H1 (cell line): Measurements from ENCODE around the gene NSUN4. TPM values are rescaled to one million over a fixed set of nuclear protein-coding genes. Genes with fewer than 3 reads are reported as not detected.

Experiments used
- CTCF ChIA-PET: fragments of 300-600 bp; sonication (Branson Sonifier 250); formaldehyde crosslinking; loops from one replicate; lab custom pipeline; 2021; ENCODE audit not compliant: partially characterized antibody; lab: Charles Lee
- POLR2A ChIA-PET: fragments of 300-600 bp; sonication (Branson Sonifier 250); formaldehyde crosslinking; loops from one replicate; lab custom pipeline; 2021; ENCODE audit warnings: inconsistent platforms; ENCODE audit not compliant: partially characterized antibody; lab: Charles Lee
- DNase-seq, 2 experiments: peaks; one replicate each; pipeline versions ENCODE4 v3.0.0 to v3.0.0-alpha.2; 2010 to 2022; ENCODE audit warnings: low spot score in 2 of 2, low read depth in 1 of 2, mixed read lengths in 1 of 2
- FAIRE-seq: peaks from 2 replicates; lab custom pipeline; 2011; peaks lifted over from hg19 to GRCh38; lab: Jason Lieb, UNC
- H2AFZ ChIP-seq: 2 replicates; pipeline ENCODE4 v1.8.1; 2012; ENCODE audit warnings: low read length, inconsistent platforms
- H2AK5ac ChIP-seq: 2 replicates; pipeline ENCODE4 v1.6.1; 2013; ENCODE audit warnings: low read depth, low read length
- H2BK120ac ChIP-seq: replicated peaks from 2 replicates; pipeline ENCODE3; 2013; ENCODE audit warnings: low read depth, low read length, inconsistent platforms
- H2BK12ac ChIP-seq: 2 replicates; pipeline ENCODE4 v1.6.1; 2013; ENCODE audit warnings: low read depth, low read length
- H2BK15ac ChIP-seq: 2 replicates; pipeline ENCODE4 v1.6.1; 2013; ENCODE audit warnings: low read length
- H2BK20ac ChIP-seq: 2 replicates; pipeline ENCODE4 v1.6.1; 2013; ENCODE audit warnings: low read length
- H2BK5ac ChIP-seq: 2 replicates; pipeline ENCODE4 v1.6.1; 2013; ENCODE audit warnings: low read depth, low read length
- H3K14ac ChIP-seq: 2 replicates; pipeline ENCODE4 v1.6.1; 2013; ENCODE audit warnings: inconsistent platforms; ENCODE audit not compliant: insufficient read length
- H3K18ac ChIP-seq: 2 replicates; pipeline ENCODE4 v1.6.1; 2013; ENCODE audit warnings: low read length; ENCODE audit errors: extremely low read depth
- H3K23ac ChIP-seq: 2 replicates; pipeline ENCODE4 v1.6.1; 2013; ENCODE audit warnings: inconsistent platforms; ENCODE audit not compliant: insufficient read length
- H3K23me2 ChIP-seq: 2 replicates; pipeline ENCODE4 v1.6.1; 2013; ENCODE audit warnings: low read depth, low read length
- H3K27ac ChIP-seq: 2 replicates; pipeline ENCODE4 v1.6.1; 2011; ENCODE audit warnings: low read depth, low read length, inconsistent platforms
- H3K27me3 ChIP-seq, 4 experiments: replicated peaks in 1 of 4; 1 replicate in 1 of 4; 2 replicates in 3 of 4; pipeline versions ENCODE4 v1.6.1 to v1.8.1; 2011 to 2013; ENCODE audit warnings: low read length in 3 of 4, mild to moderate bottlenecking in 3 of 4, inconsistent platforms in 2 of 4, mixed read lengths in 2 of 4, moderate library complexity in 1 of 4; ENCODE audit not compliant: control insufficient read depth in 3 of 4, insufficient read depth in 3 of 4; ENCODE audit errors: extremely low read depth in 1 of 4
- H3K36me3 ChIP-seq, 4 experiments: 2 replicates each; pipeline versions ENCODE4 v1.6.1 to v1.8.1; 2011 to 2013; ENCODE audit warnings: mild to moderate bottlenecking in 4 of 4, low read length in 3 of 4, moderate library complexity in 2 of 4, control low read depth in 1 of 4, inconsistent platforms in 1 of 4; ENCODE audit not compliant: insufficient read depth in 4 of 4, control insufficient read depth in 2 of 4
- H3K4ac ChIP-seq: replicated peaks from 2 replicates; pipeline ENCODE3; 2013; ENCODE audit warnings: low read length, low read depth, mixed read lengths, inconsistent platforms; ENCODE audit not compliant: insufficient read length
- H3K4me1 ChIP-seq, 4 experiments: replicated peaks in 1 of 4; 1 replicate in 1 of 4; 2 replicates in 3 of 4; pipeline versions ENCODE4 v1.6.1 to v1.8.1; 2011 to 2013; ENCODE audit warnings: low read length in 3 of 4, inconsistent platforms in 2 of 4, mixed read lengths in 1 of 4; ENCODE audit not compliant: insufficient read depth in 4 of 4, control insufficient read depth in 3 of 4
- H3K4me2 ChIP-seq, 2 experiments: 2 replicates each; pipeline versions ENCODE4 v1.6.1 to v1.8.1; 2011 to 2013; ENCODE audit warnings: low read depth in 2 of 2, low read length in 2 of 2, control low read depth in 1 of 2, inconsistent platforms in 1 of 2, mild to moderate bottlenecking in 1 of 2; ENCODE audit not compliant: insufficient read depth in 1 of 2
- H3K4me3 ChIP-seq, 4 experiments: fragments of 200-600, 300-600 bp in 1 of 4; sonication (generic), shearing (Covaris generic), sonication (Bioruptor Twin) in 1 of 4; 2 replicates each; pipeline versions ENCODE4 v1.5.1 to v1.8.1; 2011 to 2016; ENCODE audit warnings: low read length in 4 of 4, low read depth in 3 of 4, control low read depth in 2 of 4, inconsistent platforms in 2 of 4, mild to moderate bottlenecking in 2 of 4, mixed read lengths in 1 of 4, moderate library complexity in 1 of 4; ENCODE audit not compliant: insufficient read depth in 2 of 4; ENCODE audit errors: extremely low read depth in 1 of 4
- H3K56ac ChIP-seq: replicated peaks from 2 replicates; pipeline ENCODE3; 2013; ENCODE audit warnings: low read depth, mild to moderate bottlenecking, mixed read lengths, low read length, inconsistent platforms; ENCODE audit not compliant: insufficient read length
- H3K79me1 ChIP-seq: 2 replicates; pipeline ENCODE4 v1.6.1; 2013; ENCODE audit warnings: low read depth, low read length, control low read depth
- H3K79me2 ChIP-seq, 2 experiments: 2 replicates each; pipeline versions ENCODE4 v1.6.1 to v1.8.1; 2012 to 2013; ENCODE audit warnings: low read length in 2 of 2, mild to moderate bottlenecking in 2 of 2, inconsistent platforms in 1 of 2; ENCODE audit not compliant: insufficient read depth in 2 of 2, control insufficient read depth in 1 of 2
- H3K9ac ChIP-seq, 4 experiments: replicated peaks in 1 of 4; 1 replicate in 1 of 4; 2 replicates in 3 of 4; pipeline versions ENCODE4 v1.6.1 to v1.8.1; 2011 to 2013; ENCODE audit warnings: low read depth in 3 of 4, low read length in 3 of 4, control low read depth in 2 of 4, mild to moderate bottlenecking in 2 of 4, moderate library complexity in 2 of 4, inconsistent platforms in 1 of 4; ENCODE audit errors: extremely low read depth in 1 of 4
- H3K9me3 ChIP-seq, 2 experiments: 2 replicates each; pipeline versions ENCODE4 v1.6.1 to v1.8.1; 2012 to 2013; ENCODE audit warnings: mild to moderate bottlenecking in 2 of 2, moderate library complexity in 2 of 2, control low read depth in 1 of 2, inconsistent platforms in 1 of 2, low read depth in 1 of 2, low read length in 1 of 2, mixed read lengths in 1 of 2; ENCODE audit not compliant: insufficient read depth in 2 of 2
- H4K20me1 ChIP-seq, 2 experiments: replicated peaks in 1 of 2; 2 replicates each; pipeline versions ENCODE3 to v1.8.1; 2011 to 2013; ENCODE audit warnings: inconsistent platforms in 2 of 2, low read length in 2 of 2, mild to moderate bottlenecking in 1 of 2; ENCODE audit not compliant: insufficient read depth in 2 of 2, control insufficient read depth in 1 of 2
- H4K5ac ChIP-seq: 2 replicates; pipeline ENCODE4 v1.6.1; 2013; ENCODE audit warnings: low read length, low read depth, mixed read lengths, inconsistent platforms; ENCODE audit not compliant: insufficient read length
- H4K8ac ChIP-seq: 2 replicates; pipeline ENCODE4 v1.8.0; 2013; ENCODE audit warnings: mild to moderate bottlenecking, moderate library complexity, low read length, inconsistent platforms; ENCODE audit not compliant: insufficient read depth; ENCODE audit errors: extremely low read depth
- H4K91ac ChIP-seq: replicated peaks from 2 replicates; pipeline ENCODE3; 2013; ENCODE audit warnings: low read length, mixed read lengths, inconsistent platforms; ENCODE audit not compliant: insufficient read length
- BACH1 ChIP-seq: IDR thresholded peaks from 2 replicates; pipeline ENCODE4 v1.6.1; 2012; ENCODE audit warnings: low read length, improper control_type of control experiment
- CREB1 ChIP-seq: IDR thresholded peaks from 2 replicates; pipeline ENCODE4 v1.6.1; 2012; ENCODE audit warnings: inconsistent platforms
- FOSL1 ChIP-seq: IDR thresholded peaks from 2 replicates; pipeline ENCODE4 v1.6.1; 2011; ENCODE audit warnings: mild to moderate bottlenecking, low read depth, low read length, moderate library complexity; ENCODE audit not compliant: insufficient read depth
- GABPA ChIP-seq: IDR thresholded peaks from 2 replicates; pipeline ENCODE4 v1.6.1; 2011; ENCODE audit warnings: mild to moderate bottlenecking, low read length, moderate library complexity, borderline replicate concordance; ENCODE audit not compliant: insufficient read depth
- KDM5A ChIP-seq: fragments of 200-600 bp; IDR thresholded peaks from 2 replicates; pipeline ENCODE4 v1.7.1; 2012; ENCODE audit warnings: mild to moderate bottlenecking, low read length, inconsistent platforms, mixed read lengths
- POU5F1 ChIP-seq: IDR thresholded peaks from 2 replicates; pipeline ENCODE4 v1.6.1; 2011; ENCODE audit warnings: low read depth, mild to moderate bottlenecking, low read length, moderate library complexity
- RFX5 ChIP-seq: IDR thresholded peaks from 2 replicates; pipeline ENCODE4 v1.6.1; 2011; ENCODE audit warnings: low read depth, low read length, improper control_type of control experiment, borderline replicate concordance
- SAP30 ChIP-seq: fragments of 300-600 bp; sonication (generic); IDR thresholded peaks from 2 replicates; pipeline ENCODE4 v1.7.1; 2012; ENCODE audit warnings: low read length, moderate library complexity, mild to moderate bottlenecking, inconsistent platforms; ENCODE audit not compliant: insufficient read depth, insufficient replicate concordance
- SP4 ChIP-seq: IDR thresholded peaks from 2 replicates; pipeline ENCODE4 v1.6.1; 2012; ENCODE audit warnings: low read length, inconsistent platforms
- TEAD4 ChIP-seq: IDR thresholded peaks from 2 replicates; pipeline ENCODE4 v1.6.1; 2012; ENCODE audit warnings: low read depth, low read length, inconsistent platforms, mixed read lengths
- WGBS, 2 experiments: shearing (Covaris generic) in 1 of 2; methylation state at CpG; one replicate each; pipeline versions ENCODE4 v1.1.6 to v1.1.7; 2013 to 2015; ENCODE audit warnings: low lambda C conversion rate in 2 of 2, mixed read lengths in 2 of 2, inconsistent platforms in 1 of 2, low coverage in 1 of 2, missing lambda C conversion rate in 1 of 2; ENCODE audit not compliant: insufficient replicate concordance in 2 of 2, insufficient coverage in 1 of 2, insufficient read length in 1 of 2; ENCODE audit errors: extremely low coverage in 1 of 2, missing lambda C conversion rate in 1 of 2; 5-methylcytosine and 5-hydroxymethylcytosine counted together
- polyA plus RNA-seq, 7 experiments: library from polyadenylated mRNA; depleted of rRNA in 3 of 7; stranded (reverse) in 5 of 7; unstranded in 2 of 7; fragments of >200 nt in 5 of 7; fragments of 200-250 nt in 2 of 7; gene quantifications; 1 replicate in 5 of 7; 2 replicates in 1 of 7; 4 replicates in 1 of 7; pipeline versions ENCODE4 v1.2.1 to v1.2.3, GENCODE V29; 2011 to 2013; ENCODE audit warnings: missing spikeins in 2 of 7, mixed read lengths in 2 of 7
- total RNA-seq: library from RNA; stranded (reverse); fragmentation: NEBNext Ultra II Directional; extraction: Animal tissue kit (Norgen Biotek cat#: 25700); gene quantifications from 2 replicates; pipeline ENCODE4 v1.2.1, GENCODE V29; 2021
- TF ChIP-seq, protein P1 (sequence below): IDR thresholded peaks from 2 replicates; pipeline ENCODE4 v1.6.1; 2012; ENCODE audit warnings: inconsistent platforms
- TF ChIP-seq, protein P2 (sequence below): IDR thresholded peaks from 2 replicates; pipeline ENCODE4 v1.6.1; 2011; ENCODE audit warnings: low read depth, mild to moderate bottlenecking, low read length; ENCODE audit not compliant: insufficient read depth

NSUN4 gene
- total and polyA plus RNA-seq, 2 of the 8 experiments (the other 6 are each of a cell fraction or from before 2014, with no cell fraction given): 9.7 to 15.7 TPM

DNA sequence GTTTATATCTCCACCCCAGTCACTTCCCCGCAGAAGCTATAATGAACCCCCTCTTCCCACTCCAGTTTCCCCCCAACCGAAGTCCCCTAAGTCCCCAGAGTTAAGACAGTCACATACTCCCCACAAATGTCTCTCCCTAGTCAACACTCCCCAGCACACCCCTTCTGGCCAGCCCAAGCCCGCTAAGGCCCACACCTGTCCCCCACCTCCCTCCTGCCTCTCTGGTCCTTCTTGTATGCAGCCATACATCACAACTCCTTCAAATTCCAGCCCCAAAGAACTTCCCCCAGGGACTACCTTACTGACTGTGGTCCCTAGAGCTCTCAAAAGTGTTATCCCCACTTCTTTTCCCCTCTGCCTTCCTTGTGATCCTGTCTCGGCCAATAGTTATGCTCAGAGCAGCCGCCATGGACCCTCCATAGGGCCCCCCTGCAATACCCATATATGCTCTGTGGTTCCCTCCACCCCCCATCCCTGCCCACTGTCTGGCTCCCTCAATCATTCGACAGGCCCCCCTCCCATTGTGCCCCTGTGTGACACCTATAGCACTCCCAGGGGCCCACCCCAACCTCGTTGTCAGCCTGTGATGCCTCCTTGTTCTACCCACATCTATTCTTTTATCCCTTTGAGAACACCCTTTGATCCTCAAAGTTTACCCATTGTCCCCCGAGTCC lies 2.2 kb downstream of the NSUN4 start:
- Histone ChIP-seq H2BK20ac (no peak overlapping the region), H2BK15ac (no peak overlapping the region), H3K9me3 (no peaks in the 10 kb centered on the region), H3K56ac (no peak overlapping the region), H4K8ac (no peak overlapping the region), H4K91ac (no peak overlapping the region), H2BK12ac (no peak overlapping the region), H3K14ac (no peak overlapping the region), H3K27me3 (no peaks in the 10 kb centered on the region), H3K4me3 (no peak overlapping the region), H2AFZ (no peak overlapping the region), H3K4me1 (peaks cover 0 to 7% (median 4%) of the 10 kb centered on the region in 4 experiments; a peak in 4 of 7 replicates), H3K18ac (no peak overlapping the region), H4K20me1 (peaks cover 0 to 5% of the 10 kb centered on the region in 2 experiments), H3K27ac (no peak overlapping the region), H3K9ac (no peak overlapping the region), H2BK5ac (no peak overlapping the region), H2BK120ac (no peak overlapping the region), H4K5ac (no peak overlapping the region), H2AK5ac (no peak overlapping the region), H3K79me1 (peaks cover 3% of the 10 kb centered on the region; the same call in 1 of the 2 replicates), H3K79me2 (no peaks in the 10 kb centered on the region; a peak in 1 of 4 replicates), H3K4ac (no peak overlapping the region), H3K4me2 (no peak overlapping the region), H3K36me3 (peaks cover 2 to 29% (median 16%) of the 10 kb centered on the region in 4 experiments; a peak in 7 of 8 replicates), H3K23ac (no peak overlapping the region), H3K23me2 (peaks cover 9% of the 10 kb centered on the region)
- DNase-seq: no peak
- ChIA-PET CTCF (interaction anchor here (0.6 to 2.8 kb wide), 7 partner anchors 9 to 141 kb away, joined by 3 to 21 read pairs (median 6); partner anchors contain the start of genes LRRC41 and UQCRH), POLR2A (interaction anchor here (1.1 to 4.0 kb wide), 7 partner anchors 7 to 40 kb away, joined by 3 to 25 read pairs (median 5); no protein-coding TSS in a partner anchor)
- WGBS, 2 experiments: 67% methylated on average over 8 of the region's 8 CpGs; no CpG with 5 or more reads in 1 of the 2 experiments
- FAIRE-seq: no peak
- no peak for TF ChIP-seq POU5F1
- TF ChIP-seq RFX5: no peak
- TF ChIP-seq, protein P1, sequence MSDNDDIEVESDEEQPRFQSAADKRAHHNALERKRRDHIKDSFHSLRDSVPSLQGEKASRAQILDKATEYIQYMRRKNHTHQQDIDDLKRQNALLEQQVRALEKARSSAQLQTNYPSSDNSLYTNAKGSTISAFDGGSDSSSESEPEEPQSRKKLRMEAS: no peak
- no peak for TF ChIP-seq GABPA
- TF ChIP-seq KDM5A: no peak
- no peak for TF ChIP-seq SP4
- no peak for TF ChIP-seq TEAD4
- TF ChIP-seq CREB1: no peak
- TF ChIP-seq FOSL1: no peak
- TF ChIP-seq SAP30: no peak
- TF ChIP-seq, protein P2, sequence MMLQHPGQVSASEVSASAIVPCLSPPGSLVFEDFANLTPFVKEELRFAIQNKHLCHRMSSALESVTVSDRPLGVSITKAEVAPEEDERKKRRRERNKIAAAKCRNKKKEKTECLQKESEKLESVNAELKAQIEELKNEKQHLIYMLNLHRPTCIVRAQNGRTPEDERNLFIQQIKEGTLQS: no peak
- TF ChIP-seq BACH1: no peak
